Measurements from ENCODE around the gene AURKB. TPM values are rescaled to one million over a fixed set of nuclear protein-coding genes. Genes with fewer than 3 reads are reported as not detected.
A peak's percentile ranks its signal among the peaks of the same experiment; 100 is the strongest.
"Not testable (repeated sequence)": the region's sequence is repeated elsewhere in the genome, so short reads cannot be mapped to it uniquely, and the experiment has no call there.

AURKB gene
- 10 to 100 TPM; 26.7 to 40.2 (median 36.0) TPM for polyA plus RNA-seq (ENCODE audit: insufficient read length in 4 of 4)

DNA sequence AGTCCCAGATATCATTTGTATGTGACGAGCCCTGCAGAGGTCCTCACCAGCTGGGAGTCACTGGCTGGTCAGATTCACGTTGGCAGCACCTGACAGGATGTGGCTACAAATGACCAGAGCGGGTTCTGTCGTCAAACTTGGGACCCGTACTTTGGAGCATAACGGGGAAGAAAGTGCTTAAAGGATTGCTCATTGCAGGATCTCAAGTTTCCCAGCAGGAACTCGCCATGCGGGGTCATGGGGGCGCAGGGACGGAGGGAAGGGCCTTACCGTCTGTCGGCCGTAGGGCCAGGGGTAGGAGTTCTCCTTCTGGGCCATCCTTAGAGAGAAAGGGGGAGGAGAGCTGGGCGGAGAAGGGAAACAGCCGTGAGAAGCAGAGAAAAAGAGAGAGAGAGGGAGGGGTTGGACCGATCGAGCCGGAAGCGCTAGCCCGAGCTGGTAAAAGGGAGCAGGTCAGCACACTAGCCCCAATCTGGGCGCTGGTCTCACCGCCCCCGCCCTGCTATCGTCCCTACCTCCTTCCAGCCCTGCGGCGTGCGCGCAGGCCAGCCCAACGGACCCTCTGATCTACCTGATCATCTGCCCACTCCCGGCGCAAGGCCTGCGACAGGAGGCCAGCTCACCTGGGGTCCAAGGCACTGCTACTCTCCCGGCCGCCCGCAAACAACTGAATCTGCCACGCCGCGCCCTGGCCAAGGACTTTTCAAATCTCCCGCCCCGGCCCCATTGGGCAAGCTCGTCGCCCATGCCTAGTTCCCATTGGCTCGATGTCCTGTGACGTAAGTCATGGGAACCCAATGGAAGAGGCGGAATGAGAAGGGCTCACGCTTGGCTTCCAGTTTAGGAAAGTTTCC is at the start of gene AURKB:
TSS of gene AURKB (minus strand) at position 669 of the 854 bp plus-strand sequence. CDS start at position 318, 351 bp downstream.
- peak in 3 of 4 donors; percentile 91 to 99 (median 96) for DNase-seq (ENCODE audit: low read depth in 4 of 4, low spot score in 2 of 4)

DNA sequence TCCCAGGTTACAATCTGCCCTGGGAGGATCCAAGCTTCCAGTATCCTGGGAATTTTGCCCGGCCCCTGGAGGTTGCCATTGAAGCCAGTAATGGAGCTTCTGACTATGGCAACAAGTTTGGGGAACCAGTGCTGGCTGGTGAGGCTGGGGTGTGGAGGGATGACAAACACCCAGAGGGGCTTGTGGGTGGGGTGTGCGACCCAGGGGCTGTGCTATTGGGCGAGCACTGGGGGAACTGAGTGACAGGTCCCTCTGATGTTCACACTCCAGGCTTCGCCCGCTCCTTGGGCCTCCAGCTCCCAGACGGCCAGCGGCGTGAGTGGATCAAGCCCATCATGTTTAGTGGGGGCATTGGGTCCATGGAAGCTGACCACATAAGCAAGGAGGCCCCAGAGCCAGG is 47.4 kb upstream of the AURKB start:
- DNase-seq (ENCODE audit: low read depth in 4 of 4, low spot score in 2 of 4), result no peak

DNA sequence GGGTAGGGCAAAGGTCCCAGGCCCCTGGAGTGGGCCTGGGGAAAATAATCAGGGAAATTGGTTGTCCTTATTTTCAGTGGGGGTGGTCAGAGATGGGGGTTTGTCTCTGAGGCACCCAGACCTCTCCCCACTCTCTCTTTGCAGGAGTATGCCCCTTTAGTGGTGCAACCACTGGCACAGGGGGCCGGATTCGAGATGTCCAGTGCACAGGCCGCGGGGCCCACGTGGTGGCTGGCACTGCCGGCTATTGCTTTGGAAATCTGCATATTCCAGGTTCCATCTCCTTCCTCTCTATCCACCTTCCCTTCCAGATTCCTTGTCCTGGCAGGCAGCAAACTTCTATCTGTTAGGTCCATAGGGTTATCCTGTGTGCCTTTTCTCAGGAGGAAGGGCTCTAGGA is 46.3 kb upstream of the AURKB start:
- no peak for DNase-seq (ENCODE audit: low read depth in 4 of 4, low spot score in 2 of 4)

DNA sequence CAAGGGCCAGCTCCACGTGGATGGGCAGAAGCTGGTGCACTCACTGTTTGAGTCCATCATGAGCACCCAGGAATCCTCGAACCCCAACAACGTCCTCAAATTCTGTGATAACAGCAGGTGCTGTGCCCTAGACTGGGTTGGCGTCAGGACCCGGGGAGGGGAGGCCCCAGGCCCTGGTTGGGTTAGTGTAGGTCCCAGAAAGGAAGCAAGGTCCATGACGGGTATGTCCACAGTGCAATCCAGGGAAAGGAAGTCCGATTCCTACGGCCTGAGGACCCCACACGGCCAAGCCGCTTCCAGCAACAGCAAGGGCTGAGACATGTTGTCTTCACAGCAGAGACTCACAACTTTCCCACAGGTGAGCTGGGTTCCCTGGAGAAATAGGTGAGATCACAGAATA is 45.9 kb upstream of the AURKB start:
- DNase-seq (ENCODE audit: low read depth in 4 of 4, low spot score in 2 of 4), result no peak

DNA sequence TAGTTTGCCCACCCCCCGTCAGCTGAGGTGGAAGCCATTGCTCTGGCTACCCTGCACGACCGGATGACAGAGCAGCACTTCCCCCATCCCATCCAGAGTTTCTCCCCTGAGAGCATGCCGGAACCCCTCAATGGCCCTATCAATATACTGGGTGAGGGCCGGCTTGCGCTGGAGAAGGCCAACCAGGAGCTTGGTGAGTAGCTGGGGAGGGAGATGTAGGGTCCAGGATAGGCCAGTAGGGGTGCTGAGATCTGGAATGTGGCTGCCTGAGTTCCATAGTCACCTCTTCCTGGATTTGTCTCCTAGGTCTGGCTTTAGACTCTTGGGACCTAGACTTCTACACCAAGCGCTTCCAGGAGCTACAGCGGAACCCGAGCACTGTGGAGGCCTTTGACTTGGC is 45.1 kb upstream of the AURKB start:
- DNase-seq (ENCODE audit: low read depth in 4 of 4, low spot score in 2 of 4), result no peak

DNA sequence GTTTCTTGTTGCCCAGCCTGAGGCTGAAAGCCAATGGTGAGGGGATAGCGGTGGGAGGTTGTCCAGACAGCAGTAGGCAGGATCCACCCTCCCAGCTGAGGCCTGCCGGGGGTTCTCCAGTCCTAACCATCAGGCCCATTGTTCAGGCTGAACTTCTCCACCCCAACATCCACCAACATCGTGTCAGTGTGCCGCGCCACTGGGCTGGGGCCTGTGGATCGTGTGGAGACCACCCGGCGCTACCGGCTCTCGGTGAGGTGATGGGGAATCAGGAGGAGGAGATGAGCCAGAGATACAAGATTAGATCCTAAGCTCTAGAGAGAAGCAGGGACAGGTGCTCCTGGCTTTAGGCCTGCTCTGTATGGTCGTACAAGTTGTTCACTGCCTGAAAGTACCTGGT is 44.5 kb upstream of the AURKB start:
- DNase-seq (ENCODE audit: low read depth in 4 of 4, low spot score in 2 of 4), result no peak

DNA sequence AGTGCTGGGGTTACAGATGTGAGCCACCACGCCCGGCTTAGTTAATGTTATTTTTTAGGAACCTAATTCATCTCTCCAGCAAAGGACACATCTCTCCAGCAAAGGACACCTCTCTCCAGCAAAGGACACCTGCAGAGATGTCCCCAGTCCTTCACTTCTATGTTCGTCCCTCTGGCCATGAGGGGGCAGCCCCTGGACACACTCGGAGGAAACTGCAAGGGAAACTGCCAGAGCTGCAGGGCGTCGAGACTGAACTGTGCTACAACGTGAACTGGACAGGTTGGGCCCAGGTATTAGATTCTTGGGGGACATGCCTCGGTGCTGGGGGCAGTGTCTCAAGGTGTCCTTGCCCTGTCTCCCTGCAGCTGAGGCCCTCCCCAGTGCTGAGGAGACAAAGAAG is 43.4 kb upstream of the AURKB start:
- DNase-seq (ENCODE audit: low read depth in 4 of 4, low spot score in 2 of 4), result no peak

DNA sequence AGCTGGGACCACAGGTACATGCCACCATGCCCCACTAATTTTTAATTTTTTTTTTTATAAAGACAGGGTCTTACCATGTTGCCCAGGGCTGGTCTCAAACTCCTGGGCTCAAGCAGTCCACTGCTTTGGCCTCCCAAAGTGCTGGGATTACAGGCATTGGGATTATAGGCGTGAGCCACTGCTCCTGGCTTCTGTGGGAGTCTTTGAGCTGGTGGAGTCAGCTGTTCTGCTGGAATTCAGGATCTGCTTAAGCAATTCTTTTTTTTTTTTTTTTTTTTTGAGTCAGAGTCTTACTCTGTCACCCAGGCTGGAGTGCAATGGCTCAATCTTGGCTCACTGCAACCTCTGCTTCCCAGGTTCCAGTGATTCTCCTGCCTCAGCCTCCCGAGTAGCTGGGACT is 41.0 kb upstream of the AURKB start:
- not testable (repeated sequence) for DNase-seq (ENCODE audit: low read depth in 4 of 4, low spot score in 2 of 4)

DNA sequence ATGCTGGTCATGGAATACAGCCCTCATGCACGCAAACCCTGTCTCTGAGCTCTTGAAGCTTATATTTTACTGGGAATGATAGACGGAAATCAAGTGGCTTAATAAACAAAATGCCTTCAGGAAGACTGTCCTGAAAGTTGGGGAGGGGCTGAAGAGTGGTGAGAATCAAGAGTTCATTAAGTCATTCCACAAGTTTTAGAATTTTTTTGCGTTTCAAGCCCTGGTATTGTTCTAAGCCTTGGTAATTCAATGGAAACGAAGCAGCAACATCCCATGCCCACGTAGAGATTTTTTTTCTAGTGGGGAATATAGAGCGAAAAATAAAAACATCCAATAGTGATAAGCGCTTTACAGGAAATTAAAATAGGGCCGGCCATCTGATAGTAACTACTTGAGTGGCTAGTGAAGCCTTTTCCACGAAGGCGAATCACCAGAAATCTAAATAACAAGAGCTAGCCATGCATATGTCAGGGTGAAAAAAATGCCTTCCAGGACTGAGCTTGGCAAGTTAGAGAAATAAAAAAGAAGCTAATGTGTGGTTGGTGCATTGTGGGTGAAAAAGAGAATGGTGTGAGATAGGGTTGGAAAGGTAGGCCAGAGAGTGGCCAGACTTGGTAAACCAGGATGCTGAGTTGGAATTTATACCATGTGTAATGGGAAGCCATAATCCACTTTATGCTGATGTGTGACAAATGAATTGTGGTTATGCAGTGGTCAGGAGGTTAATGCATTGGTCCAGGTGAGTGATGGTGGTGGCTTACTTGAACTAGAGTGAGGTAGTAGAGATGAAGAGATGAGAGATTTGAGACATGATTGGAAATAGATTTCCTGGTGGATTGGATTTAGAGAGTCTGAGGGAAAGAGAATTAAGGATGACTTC is 39.5 kb upstream of the AURKB start:
- no peak for DNase-seq (ENCODE audit: low read depth in 4 of 4, low spot score in 2 of 4)

DNA sequence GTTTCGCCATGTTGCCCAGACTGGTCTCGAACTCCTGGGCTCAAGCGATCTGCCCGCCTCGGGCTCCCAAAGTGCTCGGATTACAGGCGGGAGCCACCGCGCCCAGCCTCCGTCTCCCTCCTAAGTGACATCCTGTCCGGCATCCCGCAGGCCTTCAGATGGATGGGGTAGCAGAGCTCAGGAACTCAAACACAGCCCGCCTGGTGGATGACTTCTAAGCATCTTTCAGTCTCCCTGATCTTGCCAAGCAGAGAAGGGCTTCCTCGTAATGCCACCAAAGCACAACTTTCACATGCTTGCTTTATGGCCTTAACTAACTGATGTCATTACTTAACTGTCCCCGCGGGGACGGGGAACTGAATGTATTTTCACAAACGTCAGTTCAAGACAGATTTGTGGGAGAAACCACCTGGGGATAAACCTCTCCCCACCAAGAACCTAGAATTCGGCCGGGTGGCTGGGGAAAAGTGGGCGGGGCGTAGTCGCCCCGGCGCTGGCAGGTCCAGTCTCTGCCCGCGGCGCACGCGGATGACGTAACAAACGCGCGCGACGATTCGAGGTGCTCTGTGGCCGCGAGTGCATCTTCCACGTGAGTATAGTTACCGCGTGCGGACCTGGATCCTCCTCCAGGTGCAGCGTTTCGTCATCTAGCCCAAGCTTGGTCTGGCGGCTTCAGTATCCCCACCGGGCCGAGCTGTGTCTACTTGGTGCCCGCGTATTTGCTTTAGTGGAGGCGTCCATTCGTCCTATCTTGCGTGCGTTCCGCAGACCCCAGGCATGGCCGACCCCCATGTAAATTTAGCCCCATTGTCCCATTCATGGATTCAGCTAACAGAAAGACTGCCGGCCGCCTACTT is 38.6 kb upstream of the AURKB start, which contains the start of gene PFAS:
TSS of gene PFAS (plus strand) at position 539 of the 857 bp plus-strand sequence. CDS start 4,649 bp downstream, outside the sequence.
- DNase-seq (ENCODE audit: low read depth in 4 of 4, low spot score in 2 of 4), result peak; percentile 90 to 94 (median 92)

DNA sequence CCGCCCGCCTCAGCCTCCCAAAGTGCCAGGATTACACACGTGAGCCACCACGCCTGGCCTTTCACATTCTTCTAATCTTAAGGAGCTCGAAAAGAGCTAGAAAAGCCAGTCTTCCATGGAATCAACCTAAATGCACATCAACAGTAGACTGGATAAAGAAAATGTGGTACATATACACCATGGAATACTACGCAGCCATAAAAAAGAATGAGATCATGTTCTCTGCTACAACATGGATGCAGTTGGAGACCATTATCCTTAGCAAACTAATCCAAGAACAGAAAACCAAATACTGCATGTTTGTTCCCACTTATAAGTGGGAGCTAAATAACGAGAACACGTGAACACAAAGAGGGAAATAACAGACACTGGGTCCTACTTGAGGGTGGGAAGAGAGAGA is 34.4 kb upstream of the AURKB start:
- no peak for DNase-seq (ENCODE audit: low read depth in 4 of 4, low spot score in 2 of 4)

DNA sequence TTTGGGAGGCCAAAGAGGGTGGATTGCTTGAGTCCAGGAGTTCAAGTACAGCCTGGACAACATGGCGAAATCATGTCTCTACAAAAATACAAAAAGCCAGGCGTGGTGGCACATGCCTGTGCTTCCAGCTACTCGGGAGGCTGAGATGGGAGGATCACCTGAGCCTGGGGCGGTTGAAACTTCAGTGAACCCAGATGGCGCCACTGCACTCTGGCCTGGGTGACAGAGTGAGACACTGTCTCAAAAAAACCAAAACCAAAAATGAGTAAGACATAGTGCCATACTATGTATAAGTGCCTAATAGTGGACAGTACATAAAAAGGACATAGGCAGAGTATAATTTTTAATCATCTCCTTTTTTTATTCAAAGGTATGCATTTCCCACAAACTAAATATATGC is 33.5 kb upstream of the AURKB start:
- DNase-seq (ENCODE audit: low read depth in 4 of 4, low spot score in 2 of 4), result no peak

DNA sequence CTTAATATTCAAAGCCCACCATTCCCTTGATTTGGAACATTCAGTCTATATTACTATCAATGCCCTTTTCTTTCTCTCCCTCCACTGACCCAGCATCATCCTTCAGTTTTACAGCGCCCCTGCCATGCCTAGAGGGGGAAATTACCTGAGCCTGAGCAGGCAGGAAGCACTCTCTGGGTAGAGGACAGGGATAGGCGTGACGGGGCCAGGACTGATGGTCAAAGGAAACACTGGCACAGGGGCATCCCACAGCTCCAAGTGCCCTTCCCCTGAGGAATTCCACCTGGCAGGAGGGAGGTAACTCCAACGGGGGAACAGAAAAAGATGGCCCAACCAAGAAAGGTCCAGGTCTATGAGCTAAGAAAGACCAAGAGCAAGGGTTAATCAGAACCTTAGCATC is 27.5 kb upstream of the AURKB start:
- DNase-seq (ENCODE audit: low read depth in 4 of 4, low spot score in 2 of 4), result no peak

DNA sequence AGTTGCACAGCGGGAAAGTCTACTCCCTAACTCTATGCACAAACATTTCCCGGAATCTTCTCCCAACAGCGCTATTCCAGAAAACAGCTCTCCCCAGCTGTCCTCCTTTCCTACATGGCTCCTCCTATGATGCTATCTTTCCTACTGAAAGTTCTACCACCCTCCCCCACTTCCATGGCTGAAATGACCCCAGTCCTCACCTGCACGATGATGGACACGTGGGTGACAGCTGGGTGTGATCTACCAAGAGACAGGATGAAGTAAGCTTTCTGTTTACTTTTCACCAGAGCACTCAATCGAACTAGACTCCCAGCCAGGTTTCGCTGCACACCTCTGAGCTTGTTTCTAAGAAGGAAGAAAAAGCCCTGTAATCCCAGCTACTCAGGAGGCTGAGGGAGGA is 26.8 kb upstream of the AURKB start:
- no peak for DNase-seq (ENCODE audit: low read depth in 4 of 4, low spot score in 2 of 4)

DNA sequence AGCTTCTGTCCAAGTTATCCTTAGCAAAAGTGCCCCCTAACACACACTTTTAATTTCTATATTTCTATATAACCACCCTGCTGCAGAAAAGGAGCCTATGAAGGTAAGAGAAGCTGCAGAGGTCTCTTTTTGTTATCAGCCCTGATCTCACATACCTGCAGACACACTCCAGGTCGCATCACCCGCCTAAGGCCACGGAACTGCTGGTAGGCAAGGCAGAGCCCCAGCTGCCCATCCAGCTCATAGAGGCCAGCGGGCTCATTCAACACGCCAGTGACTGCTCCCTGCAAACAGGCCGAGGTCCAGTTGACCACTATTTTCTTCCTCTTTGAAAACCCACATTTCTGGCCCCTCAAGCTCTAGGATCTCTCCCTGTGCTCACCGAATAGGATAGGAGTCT is 25.3 kb upstream of the AURKB start:
- no peak for DNase-seq (ENCODE audit: low read depth in 4 of 4, low spot score in 2 of 4)

DNA sequence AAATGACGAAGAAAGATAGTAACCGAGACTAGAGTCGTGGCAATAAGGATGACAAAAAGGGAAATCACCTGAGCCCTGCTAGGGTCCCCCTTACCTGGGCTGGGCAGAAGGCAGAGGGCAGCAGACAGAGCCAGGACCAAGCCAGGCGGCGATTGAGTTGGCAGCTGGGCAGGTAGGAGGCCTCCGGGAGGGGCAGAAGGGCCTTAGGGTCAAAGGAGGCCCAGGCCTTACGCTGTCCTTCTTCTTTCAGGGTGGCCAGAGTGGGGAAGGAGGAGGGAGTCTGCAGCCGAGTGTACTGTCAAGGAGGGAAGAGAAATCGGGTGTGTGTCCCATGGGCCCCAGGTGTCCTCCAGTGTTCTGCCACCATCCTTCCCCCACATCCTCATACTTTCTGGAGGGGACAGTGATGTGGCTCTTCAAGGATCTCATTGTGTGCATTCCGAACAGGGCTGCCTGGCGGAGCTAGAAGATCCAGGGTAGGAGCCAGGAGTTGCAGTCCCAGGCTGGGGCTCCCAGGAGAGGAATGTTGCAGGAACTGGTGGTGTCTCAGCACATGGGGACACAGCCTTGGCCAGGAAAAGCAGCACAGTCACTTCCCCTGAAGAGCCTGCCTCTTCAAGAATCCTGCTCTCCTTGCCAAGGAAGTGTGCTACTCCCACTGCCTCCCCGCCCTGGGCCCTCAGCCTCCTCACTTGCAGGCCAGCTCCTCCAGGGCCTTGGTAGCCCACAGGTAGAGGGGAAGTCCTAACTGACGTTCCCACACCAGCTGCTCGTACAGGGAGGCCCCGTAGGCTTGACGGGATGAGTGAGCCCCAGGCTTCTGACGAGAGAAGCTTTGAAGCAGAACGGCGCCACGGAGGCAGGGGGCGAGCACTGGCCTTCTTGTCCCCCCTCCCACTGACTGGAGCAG is 24.2 kb upstream of the AURKB start:
- no peak for DNase-seq (ENCODE audit: low read depth in 4 of 4, low spot score in 2 of 4)

DNA sequence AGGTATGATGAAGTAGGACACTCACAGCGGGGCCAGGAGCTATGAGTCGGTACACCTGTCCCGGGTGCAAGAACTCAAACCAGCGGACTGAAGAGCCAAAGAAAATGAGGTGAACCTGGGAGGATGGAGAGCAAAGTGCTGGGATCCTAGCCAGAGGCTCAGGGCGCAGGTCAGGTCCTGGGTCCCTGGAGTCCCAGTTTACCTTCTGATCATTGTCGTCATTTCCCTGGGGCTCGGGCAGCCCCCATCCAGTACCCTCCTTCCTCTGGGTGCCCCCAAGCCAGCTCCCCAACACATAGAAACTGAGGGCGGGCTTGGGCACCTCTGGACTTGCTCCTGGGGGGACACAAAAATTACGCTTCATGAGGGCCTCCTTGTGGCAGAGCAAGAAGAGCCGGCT is 21.3 kb upstream of the AURKB start:
- DNase-seq (ENCODE audit: low read depth in 4 of 4, low spot score in 2 of 4), result no peak

DNA sequence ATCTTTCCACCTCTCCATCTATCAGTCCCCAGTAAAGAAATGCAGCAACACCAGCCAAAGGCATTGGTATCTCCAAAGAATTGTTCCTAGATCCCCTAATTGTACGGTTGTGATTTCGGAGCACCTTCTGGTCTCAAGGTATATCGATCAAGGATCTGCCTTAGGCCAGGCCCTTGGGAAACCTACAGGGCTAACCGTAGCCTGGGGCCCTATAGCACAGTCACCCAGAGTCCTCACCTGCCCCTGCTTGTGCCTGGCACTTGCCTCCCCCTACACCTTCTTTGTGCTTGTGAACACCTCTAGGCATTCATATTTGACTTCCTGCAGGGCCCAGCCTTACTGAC is 16.8 kb upstream of the AURKB start:
- DNase-seq (ENCODE audit: low read depth in 4 of 4, low spot score in 2 of 4), result no peak

DNA sequence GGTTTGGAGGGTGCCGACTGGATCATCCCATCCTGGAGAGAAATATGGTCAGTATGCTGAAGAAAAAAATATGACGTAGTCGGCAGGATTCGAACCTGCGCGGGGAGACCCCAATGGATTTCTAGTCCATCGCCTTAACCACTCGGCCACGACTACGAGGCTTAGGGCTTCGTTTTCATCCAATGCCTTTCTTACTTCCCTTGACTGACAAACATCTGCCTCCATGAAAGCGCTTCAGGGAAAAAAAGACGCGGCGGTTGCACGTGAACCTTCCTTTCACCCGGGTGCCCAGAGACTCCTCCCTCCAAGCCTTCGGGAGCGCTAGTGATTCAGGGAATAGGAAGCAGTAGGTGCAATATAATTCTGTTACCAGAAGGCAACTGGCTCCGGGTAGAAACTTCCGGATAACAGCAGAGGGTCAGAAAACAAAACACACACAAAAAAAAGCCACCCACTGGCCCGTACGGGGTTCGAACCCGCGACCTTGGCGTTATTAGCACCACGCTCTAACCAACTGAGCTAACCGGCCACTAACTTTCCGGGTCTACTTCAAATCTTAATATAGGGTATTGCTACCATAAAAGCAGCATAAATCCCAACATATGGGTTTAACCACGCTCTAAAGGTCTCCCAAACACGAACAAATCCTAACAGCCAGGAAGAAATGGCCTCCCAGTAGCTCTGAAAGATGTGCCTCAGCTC is 16.3 kb upstream of the AURKB start:
- peak; percentile 80 to 88 (median 86) for DNase-seq (ENCODE audit: low read depth in 4 of 4, low spot score in 2 of 4)
